Islet of Langerhans (tissue), 1 donor: ENCODE results near the gene THOC2.
"Not testable (repeated sequence)": the region's sequence is repeated elsewhere in the genome, so short reads cannot be mapped to it uniquely, and the experiment has no call there.

Experiments used
- FAIRE-seq: peaks from one replicate; lab custom pipeline; 2011; peaks lifted over from hg19 to GRCh38; lab: Jason Lieb, UNC

THOC2 gene

DNA sequence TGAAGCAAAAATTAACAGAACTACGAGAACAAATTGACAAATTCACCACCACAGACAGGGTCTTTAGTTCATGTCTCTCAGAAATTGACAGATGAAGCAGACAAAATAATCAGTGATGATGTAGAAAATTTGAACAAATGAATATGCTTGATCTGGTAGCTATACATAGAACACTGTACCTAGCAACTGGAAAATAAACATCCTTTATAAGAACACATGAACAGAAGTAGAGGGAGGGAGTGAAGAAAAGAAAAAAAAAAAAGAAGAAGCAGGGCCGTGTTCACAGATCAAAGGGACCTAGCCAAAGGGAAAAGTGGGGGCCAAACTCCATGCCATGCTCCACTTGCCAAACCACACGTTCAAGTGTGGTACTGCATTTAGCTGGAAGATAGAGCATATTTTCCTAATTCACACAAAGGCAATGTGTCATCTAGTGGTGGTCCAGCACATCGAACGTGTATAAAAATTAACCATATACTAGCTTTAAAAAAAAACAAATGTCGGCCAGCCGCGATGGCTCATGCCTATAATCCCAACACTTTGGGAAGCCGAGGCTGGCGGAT is 5.6 kb upstream of the THOC2 start:
- FAIRE-seq, result peak; percentile 97

DNA sequence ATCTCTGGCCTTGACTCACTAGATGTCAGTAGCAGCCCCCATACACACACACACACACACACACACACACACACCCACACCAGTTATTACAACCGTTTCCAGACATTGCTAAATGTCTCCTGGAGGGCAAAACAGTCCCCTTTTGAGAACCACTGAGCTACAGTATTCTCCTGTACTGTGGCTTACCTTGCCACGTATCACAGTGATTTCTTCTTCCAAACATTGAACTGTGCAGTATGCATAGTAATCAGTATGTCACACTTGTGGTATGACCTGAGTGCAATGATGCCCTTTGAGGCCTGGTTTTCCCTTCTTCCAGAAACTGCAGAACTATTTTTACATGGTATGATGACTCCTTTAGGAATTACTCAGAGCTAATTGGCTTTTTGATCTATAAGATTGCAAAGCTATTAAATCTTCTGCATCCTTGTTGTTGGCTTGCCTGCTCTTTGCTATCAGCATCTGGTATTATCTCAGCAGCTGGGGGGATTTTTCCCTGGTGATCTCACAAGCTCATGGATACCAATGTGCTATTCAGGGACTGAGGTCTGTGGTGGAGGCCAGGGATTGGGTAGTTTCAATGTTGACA is 3.6 kb upstream of the THOC2 start:
- FAIRE-seq, result peak; percentile 62

DNA sequence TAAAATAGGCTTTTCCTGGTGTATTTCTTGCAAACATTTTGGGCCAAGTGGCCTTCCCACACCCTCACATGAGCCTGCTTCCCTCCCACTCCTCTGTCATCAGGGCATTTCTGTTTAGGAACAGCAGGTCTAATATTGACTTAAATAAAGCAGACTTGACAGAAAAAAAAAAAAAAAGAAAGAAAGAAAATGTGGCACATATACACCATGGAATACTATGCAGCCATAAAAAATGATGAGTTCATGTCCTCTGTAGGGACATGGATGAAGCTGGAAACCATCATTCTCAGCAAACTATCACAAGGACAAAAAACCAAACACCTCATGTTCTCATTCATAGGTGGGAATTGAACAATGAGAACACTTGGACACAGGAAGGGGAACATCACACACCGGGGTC is 2.3 kb upstream of the THOC2 start:
- not testable (repeated sequence) for FAIRE-seq

DNA sequence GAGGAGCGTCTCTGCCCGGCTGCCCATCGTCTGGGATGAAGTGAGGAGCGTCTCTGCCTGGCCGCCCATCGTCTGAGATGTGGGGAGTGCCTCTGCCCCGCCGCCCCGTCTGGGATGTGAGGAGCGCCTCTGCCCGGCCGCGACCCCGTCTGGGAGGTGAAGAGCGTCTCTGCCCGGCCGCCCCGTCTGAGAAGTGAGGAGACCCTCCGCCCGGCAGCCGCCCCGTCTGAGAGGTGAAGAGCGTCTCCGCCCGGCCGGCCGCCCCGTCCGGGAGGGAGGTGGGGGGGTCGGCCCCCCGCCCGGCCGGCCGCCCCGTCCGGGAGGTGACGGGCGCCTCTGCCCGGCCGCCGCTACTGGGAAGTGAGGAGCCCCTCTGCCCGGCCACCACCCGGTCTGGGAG is 1.2 kb upstream of the THOC2 start:
- FAIRE-seq, result not testable (repeated sequence)

DNA sequence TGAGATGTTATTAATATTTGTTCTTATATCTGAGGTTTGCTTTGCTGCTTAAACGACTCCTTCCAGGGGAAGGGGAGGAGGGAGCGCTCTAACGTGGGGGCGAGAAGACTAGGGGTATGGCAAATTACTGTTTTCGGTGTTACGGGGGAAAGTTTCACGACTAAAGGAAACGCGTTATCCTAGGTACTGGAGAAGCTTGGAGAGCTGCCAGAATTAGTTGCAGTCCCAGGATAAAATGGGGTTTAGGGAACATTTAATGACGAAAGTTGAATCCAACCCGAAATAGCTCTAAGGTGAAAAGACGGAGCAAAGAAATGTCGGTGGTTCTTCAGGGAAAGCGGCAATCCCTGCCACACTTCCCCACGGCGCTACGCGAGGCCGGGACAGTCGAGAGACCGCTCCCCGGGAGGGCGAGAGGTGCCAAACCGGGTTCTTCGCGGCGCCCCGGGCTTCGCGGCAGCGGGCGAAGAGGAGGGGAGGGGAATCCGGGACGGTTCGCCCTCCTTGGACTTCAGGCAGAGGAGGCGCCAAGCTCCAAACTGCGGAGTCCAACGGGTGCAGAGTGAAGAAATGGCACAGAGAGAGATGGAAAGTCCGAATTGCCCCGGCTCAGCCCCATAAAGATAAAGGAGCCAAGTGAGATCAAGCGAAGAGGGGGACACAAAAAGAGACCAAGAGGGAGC is 724 bp downstream of the THOC2 start:
- FAIRE-seq, result no peak

DNA sequence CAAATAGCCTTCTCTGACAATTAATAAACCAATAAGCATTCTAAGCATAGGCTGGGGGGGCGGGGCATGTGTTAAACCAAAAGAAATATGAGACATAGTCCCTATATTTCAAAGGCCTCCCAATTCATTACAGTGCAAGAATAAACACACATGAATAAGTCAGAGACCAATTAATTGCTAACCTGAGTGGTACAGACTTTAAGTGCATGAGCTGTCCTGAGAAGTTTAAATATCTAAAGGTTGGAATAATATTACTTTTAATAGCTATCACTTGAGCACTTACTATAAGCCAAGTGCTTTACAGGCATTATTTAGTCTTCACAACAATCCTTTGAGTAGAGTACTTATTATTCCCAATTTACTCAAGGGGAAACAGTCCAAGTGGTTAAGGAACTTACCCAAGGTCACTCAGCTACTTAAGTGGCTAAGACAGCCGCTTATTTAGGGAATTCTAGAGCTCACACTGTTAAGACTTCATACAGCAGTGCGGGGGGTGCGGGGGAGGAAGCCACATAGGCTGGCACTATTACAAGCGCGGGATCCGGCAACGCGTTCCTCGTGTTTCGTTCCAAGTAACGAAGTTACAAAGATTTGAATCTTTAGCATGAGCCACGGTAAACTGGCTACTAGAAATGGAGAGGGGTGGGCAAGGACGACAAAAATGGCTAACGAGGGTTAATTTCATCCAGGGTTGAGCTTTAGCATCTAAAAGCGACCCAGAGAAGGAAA is 1.4 kb downstream of the THOC2 start:
- no peak for FAIRE-seq

DNA sequence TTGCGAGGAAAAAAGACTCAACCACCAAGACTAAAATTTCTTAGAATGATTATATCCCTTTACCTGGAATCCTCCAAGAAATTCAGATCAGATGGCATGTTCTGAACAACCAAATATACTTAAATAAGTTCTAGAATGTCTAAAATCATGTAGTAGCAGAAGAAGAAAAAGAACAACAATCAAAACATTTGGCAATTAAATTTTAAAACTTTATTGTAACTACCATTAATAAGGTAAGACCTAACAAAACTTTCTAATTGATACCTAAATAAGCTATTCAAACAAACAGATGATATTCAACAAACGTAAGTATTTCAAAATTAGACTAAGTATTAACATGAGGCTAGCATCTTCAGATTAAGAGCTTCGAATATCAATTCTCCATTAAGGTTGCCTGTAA is 4.3 kb downstream of the THOC2 start:
- FAIRE-seq, result no peak

DNA sequence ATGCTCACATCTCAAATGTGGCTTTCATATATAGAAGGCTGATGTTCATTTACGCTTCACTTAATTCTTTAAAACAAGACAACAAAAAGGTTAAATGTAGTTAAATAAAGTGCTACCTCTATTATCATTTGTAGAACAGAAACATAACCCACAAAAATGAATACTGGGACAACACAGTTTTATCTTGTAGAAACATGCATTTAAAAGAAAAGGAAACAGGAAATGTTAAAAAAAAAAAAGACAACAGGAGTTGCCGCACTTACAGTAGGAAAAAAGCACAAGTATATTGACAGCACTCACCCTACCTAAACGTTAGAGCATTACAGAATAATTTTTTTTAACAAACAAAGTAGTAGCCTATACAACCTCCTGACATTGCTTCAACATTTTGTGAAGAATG is 4.8 kb downstream of the THOC2 start:
- no peak for FAIRE-seq

DNA sequence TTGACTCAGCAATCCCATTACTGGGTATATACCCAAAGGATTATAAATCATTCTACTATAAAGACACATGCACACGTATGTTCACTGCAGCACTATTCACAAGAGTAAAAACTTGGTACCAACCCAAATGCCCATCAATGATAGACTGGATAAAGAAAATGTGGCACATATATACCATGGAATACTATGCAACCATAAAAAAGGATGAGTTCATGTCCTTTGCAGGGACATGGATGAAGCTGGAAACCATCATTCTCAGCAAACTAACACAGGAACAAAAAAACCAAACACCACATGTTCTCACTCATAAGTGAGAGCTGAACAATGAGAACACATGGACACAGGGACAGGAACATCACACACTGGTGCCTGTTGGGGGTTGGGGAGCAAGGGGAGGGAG is 10.7 kb downstream of the THOC2 start:
- FAIRE-seq, result not testable (repeated sequence)

DNA sequence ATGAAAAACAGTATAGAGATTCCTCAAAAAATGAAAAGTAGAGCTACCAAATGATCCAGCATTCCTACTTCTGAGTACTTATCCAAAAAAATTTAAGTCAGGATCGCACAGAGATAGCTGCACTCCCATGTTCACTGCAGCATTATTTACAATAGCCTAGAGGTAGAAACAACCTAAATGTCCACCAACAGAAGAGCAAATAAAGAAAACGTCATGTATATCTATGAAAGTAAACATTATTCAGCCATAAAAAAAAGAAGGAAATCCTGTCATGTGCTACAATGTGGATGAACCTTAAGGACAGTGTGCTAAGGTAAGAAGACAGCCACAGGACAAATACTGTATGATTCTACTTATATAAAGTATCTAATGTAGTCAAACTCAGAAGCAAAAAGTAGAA is 12.4 kb downstream of the THOC2 start:
- no peak for FAIRE-seq

DNA sequence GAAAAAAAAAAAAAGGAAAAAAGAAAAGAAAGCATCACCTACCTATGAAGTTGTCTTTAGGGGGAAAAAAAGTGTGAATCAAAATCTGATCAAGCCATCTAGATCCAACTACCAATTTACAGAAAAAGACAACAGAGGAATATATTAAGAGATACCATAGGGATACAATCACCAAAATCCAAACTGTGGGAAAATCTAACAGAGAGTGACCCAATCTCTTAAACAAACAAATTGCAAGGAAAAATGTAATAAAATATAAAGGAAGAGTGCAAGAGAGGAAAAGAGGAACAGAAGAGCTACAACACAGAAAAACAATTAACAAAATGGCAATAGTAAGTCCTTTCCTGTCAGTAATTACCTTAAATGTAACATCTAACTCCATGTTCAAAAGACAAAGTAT is 19.0 kb downstream of the THOC2 start:
- FAIRE-seq, result no peak

DNA sequence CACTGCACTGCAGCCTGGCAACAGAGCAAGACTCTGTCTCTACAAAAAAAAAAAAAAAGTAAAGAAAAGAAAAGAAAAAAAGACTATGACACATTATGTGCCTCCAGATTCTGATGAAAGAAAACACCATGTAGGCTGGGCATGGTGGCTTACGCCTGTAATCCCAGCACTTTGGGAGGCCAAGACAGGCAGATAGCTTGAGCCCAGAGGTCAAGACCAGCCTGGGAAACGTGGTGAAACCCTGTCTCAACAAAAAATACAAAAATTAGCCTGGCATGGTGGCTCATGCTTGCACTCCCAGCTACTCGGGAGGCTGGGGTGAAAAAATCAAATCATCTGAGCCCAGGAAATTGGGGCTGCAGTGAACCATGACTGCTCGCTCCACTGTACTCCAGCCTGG is 19.4 kb downstream of the THOC2 start:
- no peak for FAIRE-seq

DNA sequence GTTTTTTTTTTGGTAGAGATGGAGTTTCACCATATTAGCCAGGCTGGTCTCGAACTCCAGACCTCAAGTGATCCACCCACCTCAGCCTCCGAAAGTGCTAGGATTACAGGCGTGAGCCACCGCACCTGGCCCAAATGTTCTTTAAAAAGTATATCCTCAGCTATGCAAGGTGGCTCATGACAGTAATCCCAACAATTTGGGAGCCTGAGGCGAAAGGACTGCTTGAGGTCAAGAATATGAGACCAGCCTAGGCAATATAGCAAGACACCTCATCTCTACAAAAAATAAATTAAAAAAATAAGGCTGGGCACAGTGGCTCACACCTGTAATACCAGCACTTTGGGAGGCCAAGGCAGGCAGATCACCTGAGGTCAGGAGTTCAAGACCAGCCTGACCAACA is 21.7 kb downstream of the THOC2 start:
- FAIRE-seq, result not testable (repeated sequence)

DNA sequence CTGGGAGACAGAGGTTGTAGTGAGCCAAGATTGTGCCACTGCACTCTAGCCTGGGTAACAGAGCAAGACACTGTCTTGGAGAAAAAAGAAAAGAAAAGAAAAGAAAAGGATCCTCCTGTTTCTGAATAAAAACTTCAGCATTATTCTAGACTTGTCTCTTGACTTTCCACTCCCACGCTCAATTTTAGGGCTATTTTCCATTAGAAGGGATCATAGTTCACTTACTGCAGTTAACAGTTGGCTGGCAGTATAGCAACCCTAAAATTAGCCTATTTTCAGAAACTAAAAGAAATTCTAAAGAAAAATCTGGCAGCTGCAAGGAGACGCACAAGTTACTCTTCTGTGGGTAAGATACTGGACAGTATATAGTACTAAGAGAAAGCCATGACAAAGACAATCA is 28.1 kb downstream of the THOC2 start:
- FAIRE-seq, result no peak

DNA sequence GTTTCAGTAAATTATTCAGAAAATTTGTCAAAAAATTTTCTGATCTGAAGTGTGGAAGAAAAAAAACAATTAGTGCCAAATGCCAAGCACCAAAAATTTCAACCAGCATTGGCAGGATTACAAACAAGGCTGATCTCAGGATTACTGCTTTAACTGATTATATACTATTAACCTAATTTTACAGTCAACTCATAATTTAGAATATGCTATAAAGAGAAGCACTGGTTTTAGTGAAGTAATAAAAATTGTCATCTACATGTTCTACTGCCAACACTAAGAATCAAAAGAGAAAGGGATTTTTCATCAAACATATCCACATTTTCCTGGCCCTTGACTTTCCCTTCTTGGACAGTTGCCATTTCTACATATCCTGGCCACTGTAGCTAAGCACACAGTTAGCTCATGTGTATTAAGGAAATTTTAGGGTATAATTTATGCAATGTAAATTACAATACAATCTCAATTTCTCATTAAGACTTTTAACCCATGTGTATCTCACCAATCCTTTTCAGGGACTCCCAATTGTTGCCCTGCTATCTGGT is 33.8 kb downstream of the THOC2 start:
- peak; percentile 49 for FAIRE-seq

DNA sequence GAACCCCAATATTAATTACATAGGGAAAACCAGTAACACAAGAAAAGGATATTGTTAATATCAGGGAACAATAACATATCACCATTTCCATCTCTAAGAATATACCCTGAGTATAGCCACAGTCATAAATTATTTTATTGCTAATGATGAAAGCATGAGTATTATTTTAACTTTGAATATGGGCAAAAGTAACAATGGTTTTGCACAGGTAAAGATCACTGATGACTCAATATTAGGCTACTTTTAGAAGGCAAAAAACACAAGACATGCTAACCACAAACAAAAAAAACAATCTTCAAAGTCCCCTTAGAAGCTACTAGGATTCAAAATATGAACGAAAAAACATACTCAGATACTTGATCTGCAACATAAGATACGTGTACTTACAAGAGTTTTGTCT is 36.5 kb downstream of the THOC2 start:
- FAIRE-seq, result no peak

DNA sequence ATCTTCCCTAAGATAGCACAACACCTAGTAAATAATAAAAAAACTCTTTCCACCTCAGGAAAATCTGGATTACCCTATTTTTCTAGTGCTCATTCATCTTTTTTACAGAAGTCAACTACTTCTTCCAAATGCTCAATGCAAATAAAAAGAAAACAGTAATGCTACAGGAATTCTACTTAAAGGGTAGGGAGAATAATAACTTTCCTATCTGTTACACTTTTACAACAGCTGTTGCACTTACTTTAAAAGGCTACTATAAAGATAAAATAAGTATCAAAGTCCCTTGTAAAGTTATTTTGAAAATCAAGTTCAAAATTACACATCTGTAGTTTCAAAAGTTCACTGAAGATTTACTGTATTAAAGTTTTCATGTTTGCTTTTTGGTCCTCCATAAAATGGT is 37.6 kb downstream of the THOC2 start:
- FAIRE-seq, result peak; percentile 62

DNA sequence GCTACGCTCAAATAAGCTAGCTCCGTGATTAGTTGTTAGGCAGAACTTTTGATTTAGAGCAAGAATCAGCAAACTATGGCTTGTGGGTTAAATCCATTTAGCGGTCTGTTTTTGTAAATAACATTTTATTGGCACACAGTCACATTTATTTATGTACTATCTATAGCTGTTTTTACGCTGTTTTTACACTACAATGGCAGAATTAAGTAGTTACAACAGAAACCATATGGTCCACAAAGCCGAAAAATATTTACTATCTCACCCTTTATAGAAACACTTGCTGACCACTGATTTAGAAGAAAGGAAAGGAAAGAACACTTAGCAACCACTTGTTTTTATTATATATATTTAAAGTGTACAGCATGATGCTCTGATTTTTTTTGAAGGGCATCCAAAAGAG is 41.1 kb downstream of the THOC2 start:
- FAIRE-seq, result no peak

DNA sequence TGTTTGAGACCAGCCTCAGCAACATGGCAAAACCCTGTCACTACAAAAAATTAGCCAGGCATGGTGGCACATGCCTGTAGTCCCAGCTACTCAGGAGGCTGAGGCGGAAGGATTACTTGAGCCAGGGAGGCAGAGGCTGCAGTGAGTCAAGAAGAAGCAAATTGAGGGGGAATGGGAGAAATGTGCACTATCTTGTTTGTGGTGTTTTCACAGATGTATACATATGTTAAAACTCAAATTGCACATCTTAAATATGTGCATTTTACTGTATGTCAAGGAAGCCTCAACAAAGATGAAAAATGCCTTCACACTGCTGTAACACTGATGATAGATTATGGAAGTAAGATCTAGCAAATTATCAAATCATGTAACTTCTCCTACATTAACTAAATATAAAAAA is 44.3 kb downstream of the THOC2 start:
- FAIRE-seq, result no peak

DNA sequence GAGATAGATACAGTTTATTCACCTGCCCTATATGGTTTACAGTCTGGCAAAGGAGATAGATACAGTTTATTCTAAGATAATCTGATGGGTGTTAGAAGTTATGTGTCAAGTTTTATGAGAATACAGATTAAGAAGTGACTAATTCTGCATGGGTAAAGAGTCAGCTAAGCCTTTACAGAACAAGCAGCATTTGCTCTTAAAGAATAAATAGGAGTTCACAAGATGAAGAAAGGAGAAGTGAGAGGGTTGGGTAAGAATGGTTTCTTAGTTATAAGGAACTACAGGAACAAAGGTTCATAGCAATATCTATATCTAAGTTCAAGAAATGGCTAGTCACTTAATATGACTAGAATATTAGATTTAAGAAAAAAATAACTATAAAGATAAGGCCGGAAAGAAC is 47.6 kb downstream of the THOC2 start:
- FAIRE-seq, result no peak

DNA sequence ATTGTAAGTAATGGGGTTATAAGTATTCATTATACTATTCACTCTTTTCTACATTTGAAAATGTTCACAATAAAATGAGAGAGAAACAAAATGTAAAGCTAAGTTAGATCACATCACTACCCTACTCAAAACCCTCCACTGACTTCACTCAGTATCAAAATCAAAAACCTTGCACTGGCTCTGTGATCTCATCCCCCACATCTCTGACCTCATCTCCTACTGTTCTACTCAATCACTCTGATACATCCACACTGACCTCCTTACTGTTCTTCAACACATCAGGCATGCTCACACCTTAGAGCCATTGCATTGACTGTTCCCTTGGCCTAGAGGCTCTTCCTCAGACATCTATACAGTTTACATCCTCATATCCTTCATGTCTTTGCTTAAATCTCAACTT is 50.7 kb downstream of the THOC2 start:
- FAIRE-seq, result no peak

DNA sequence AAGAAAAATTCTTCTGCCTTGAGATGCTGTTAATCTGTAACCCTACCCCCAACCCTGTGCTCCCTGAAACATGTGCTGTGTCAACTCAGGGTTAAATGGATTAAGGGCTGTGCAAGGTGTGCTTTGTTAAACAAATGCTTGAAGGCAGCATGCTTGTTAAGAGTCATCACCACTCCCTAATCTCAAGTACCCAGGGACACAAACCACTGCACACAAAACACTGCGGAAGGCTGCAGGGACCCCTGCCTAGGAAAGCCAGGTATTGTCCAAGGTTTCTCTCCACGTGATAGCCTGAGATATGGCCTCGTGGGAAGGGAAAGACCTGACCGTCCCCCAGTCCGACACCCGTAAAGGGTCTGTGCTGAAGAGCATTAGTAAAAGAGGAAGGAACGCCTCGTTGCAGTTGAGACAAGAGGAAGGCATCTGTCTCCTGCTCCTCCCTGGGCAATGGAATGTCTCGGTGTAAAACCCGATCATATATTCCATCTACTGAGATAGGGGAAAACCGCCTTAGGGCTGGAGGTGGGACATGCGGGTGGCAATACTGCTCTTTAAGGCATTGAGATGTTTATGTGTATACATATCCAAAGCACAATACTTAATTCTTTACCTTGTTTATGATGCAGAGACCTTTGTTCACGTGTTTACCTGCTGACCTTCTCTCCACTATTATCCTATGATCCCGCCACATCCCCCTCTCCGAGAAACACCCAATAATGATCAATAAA is 53.0 kb downstream of the THOC2 start:
- not testable (repeated sequence) for FAIRE-seq

DNA sequence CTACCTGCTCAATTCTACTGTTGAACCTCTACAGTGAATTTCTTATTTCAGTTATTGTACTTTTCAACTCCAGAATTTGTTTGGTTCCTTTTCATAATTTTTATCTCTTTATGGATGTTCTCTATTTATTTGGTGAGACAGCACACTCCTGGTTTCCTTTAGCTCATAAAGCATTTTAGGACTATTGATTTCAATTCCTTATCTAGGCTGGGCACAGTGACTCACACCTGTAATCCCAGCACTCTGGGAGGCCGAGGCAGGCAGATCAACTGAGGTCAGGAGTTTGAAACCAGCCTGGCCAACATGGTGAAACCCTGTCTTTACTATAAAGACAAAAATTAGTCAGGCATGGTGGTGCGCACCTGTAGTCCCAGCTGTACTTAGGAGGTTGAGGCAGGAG is 57.7 kb downstream of the THOC2 start:
- no peak for FAIRE-seq
